Body of pancreas (tissue), 4 donors: ENCODE measurements around the gene TAL1.

Source experiments
- POLR2A ChIP-seq, 3 donors: fragments of 450-650 bp; IDR thresholded peaks; one replicate each; pipeline ENCODE4 v1.6.1; 2016; ENCODE audit warnings: antibody characterized with exemption in 3 of 3, mild to moderate bottlenecking in 2 of 3
- TF ChIP-seq, protein P1 (sequence below), 7 experiments: fragments of 450-650 bp in 4 of 7; fragments of 200-600 bp in 3 of 7; sonication (generic) in 3 of 7; IDR thresholded peaks; one replicate each; pipeline ENCODE4 v1.5.1; 2016 to 2019; ENCODE audit warnings: antibody characterized with exemption in 7 of 7

DNA sequence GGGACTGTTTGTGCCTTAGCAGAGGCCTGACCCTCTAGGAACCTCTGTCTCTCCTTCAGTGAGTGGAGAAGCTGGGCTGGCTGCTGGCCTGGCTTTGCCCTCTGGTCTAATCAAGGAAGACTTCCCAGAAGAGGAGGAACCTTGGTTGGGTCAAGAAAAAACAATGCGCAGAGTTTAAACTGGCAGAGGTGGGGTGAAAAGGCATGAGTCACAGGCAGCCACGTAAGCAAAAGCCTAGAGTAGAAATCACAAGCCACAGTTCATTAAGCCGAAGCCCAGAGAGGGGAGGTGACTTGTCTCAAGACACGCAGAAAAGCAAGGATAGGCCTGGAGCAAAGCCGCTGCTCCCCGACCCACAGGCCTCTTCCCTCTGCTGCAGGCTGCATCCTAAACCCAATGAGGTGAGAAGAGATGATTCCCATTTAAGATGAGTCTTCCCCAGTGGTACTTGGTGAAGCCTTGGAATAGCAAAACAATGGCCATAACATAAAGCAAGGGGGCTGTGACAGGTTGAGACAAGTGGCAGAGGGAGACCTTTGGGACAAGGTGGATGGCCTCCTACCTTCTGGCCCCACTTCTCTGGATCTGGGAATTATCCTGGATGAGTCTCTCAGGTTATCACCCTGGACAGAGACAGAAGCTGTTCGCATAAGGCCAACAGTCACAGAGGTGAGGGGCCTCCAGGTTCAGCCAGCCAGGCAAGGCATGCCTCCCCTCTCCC is 49.9 kb downstream of the TAL1 start:
- TF ChIP-seq, protein P1, sequence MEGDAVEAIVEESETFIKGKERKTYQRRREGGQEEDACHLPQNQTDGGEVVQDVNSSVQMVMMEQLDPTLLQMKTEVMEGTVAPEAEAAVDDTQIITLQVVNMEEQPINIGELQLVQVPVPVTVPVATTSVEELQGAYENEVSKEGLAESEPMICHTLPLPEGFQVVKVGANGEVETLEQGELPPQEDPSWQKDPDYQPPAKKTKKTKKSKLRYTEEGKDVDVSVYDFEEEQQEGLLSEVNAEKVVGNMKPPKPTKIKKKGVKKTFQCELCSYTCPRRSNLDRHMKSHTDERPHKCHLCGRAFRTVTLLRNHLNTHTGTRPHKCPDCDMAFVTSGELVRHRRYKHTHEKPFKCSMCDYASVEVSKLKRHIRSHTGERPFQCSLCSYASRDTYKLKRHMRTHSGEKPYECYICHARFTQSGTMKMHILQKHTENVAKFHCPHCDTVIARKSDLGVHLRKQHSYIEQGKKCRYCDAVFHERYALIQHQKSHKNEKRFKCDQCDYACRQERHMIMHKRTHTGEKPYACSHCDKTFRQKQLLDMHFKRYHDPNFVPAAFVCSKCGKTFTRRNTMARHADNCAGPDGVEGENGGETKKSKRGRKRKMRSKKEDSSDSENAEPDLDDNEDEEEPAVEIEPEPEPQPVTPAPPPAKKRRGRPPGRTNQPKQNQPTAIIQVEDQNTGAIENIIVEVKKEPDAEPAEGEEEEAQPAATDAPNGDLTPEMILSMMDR (IDR thresholded peaks at IDR 0.05), result no peak
- TF ChIP-seq POLR2A (IDR thresholded peaks at IDR 0.05), result no peak
